Measurements from ENCODE around the gene FGFRL1. TPM values are rescaled to one million over a fixed set of nuclear protein-coding genes. Genes with fewer than 3 reads are reported as not detected.

FGFRL1 gene
- total RNA-seq, 1 experiment from 2014 or later: 26.1 TPM

DNA sequence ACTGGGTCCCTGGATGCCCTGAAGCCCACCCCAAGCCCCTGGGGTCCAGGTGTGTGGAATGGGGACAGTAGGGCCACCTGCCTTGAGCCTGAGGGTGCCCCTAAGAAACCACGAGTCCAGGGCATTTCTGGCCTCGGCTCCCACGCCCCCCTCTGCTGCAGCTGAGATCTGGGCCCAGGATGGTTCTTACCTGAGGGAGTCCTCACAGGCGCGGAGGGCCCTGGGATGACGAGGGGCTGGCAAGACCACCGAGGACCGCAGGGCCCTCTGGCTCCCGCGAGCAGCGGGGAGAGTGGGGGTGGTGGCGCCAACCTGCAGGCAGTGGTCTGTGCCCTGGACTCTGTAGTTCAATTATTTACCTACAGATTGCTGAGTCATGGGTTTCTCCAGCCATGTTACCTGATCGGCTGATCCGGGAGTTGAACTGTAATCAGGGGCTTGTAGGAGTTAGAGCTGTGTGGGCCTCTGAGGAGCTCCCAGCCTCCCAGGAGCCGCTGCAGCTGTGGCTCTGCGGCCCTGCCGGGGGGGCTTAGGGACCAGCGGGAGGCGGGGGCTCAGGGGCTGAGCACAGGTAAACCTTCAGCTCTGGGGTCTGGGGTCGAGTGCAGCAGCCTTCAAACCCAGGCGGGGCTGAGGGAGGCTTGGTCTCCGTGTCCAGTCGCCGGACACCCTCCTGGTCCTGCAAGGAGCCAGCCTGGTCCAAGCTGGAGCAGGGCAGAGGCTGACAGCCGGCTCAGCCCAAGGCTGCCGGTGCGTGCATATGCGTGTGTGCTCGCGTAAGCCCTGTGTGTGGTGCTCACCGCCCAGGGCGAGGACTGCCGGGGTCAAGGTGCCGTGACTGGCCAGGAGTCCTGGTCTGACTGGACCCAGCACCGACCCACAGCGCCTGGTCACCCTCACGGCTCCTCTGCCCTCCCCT lies 18.1 kb upstream of the FGFRL1 start, which contains the start of gene SLC26A1:
SLC26A1 (minus strand) TSS at position 294 of the 919 bp plus-strand sequence. CDS start 1,701 bp downstream, outside the sequence.
- H2AFZ ChIP-seq (ENCODE audit: low read length): no peak within 1 kb of the TSS
- H3K4ac ChIP-seq (ENCODE audit: low read depth, low read length): no peak within 1 kb of the TSS
- no peak within 1 kb of the TSS for H3K4me2 ChIP-seq (ENCODE audit: insufficient read depth, insufficient read length, low read length)
- no peaks in the 10 kb centered on the region for H4K20me1 ChIP-seq (ENCODE audit: control insufficient read depth, insufficient read depth, insufficient read length)
- no peak within 1 kb of the TSS for H3K4me3 Mint-ChIP-seq
- H4K91ac ChIP-seq (ENCODE audit: insufficient read length, low read depth, low read length): no peak within 1 kb of the TSS
- H2BK20ac ChIP-seq (ENCODE audit: low read depth, low read length, poor library complexity, severe bottlenecking): no peak within 1 kb of the TSS
- no peak within 1 kb of the TSS for H2AK5ac ChIP-seq (ENCODE audit: insufficient read length, low read length)
- no peak within 1 kb of the TSS; a peak in 1 of 7 replicates for H3K27ac Mint-ChIP-seq
- no peak within 1 kb of the TSS for H3K9ac ChIP-seq (ENCODE audit: extremely low read depth, insufficient read length, low read length)
- 0 out of 4 replicates have a peak, but pooled peaks cover 0 to 2% of the 10 kb centered on the region in 2 experiments for H3K4me1 Mint-ChIP-seq
- peak within 1 kb of the TSS; percentile 24; the same call in 1 of the 2 replicates for H3K14ac ChIP-seq (ENCODE audit: insufficient read depth, low read length)
- H3K9me3 Mint-ChIP-seq: no peaks in the 10 kb centered on the region; a peak in 1 of 5 replicates
- TF ChIP-seq, protein P1, sequence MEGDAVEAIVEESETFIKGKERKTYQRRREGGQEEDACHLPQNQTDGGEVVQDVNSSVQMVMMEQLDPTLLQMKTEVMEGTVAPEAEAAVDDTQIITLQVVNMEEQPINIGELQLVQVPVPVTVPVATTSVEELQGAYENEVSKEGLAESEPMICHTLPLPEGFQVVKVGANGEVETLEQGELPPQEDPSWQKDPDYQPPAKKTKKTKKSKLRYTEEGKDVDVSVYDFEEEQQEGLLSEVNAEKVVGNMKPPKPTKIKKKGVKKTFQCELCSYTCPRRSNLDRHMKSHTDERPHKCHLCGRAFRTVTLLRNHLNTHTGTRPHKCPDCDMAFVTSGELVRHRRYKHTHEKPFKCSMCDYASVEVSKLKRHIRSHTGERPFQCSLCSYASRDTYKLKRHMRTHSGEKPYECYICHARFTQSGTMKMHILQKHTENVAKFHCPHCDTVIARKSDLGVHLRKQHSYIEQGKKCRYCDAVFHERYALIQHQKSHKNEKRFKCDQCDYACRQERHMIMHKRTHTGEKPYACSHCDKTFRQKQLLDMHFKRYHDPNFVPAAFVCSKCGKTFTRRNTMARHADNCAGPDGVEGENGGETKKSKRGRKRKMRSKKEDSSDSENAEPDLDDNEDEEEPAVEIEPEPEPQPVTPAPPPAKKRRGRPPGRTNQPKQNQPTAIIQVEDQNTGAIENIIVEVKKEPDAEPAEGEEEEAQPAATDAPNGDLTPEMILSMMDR (conservative IDR thresholded peaks at IDR 0.05): no peak
- no peaks in the 10 kb centered on the region for H3K4me1 ChIP-seq (ENCODE audit: insufficient read depth, low read length)
- H3K23ac ChIP-seq (ENCODE audit: insufficient read length, low read depth, low read length): no peak within 1 kb of the TSS
- no peak within 1 kb of the TSS for H4K5ac ChIP-seq (ENCODE audit: insufficient read length, low read depth, low read length)
- H2BK12ac ChIP-seq (ENCODE audit: insufficient read length, low read depth, low read length): no peak within 1 kb of the TSS
- H3K27ac ChIP-seq (ENCODE audit: insufficient read length, low read depth, low read length): no peak within 1 kb of the TSS
- H2BK5ac ChIP-seq (ENCODE audit: insufficient read length, low read length): no peak within 1 kb of the TSS
- no CpG with 5 or more reads among the region's 37 CpGs for WGBS (ENCODE audit: extremely low coverage, insufficient read length, low lambda C conversion rate)
- no peaks in the 10 kb centered on the region for H3K36me3 Mint-ChIP-seq (ENCODE audit: insufficient read depth in 1 of 3, low read depth in 3 of 3)
- peaks cover 32% of the 10 kb centered on the region for H3K27me3 Mint-ChIP-seq (ENCODE audit: low read depth)
- H3K27me3 ChIP-seq (ENCODE audit: insufficient read depth, low read length): peaks cover 15% of the 10 kb centered on the region; the same call in 1 of the 2 replicates
- H3T11ph ChIP-seq (ENCODE audit: low read length): no peak within 1 kb of the TSS
- H3K56ac ChIP-seq (ENCODE audit: insufficient read length, low read depth, low read length): no peak within 1 kb of the TSS
- no peaks in the 10 kb centered on the region for H3K79me1 ChIP-seq (ENCODE audit: insufficient read depth, low read depth, low read length, poor library complexity, severe bottlenecking)
- no peaks in the 10 kb centered on the region for H3K9me3 ChIP-seq (ENCODE audit: control insufficient read depth, low read depth, low read length)
- peaks cover 3% of the 10 kb centered on the region for H3K23me2 ChIP-seq (ENCODE audit: insufficient read length, low read depth, low read length, poor library complexity, severe bottlenecking)
- no peaks in the 10 kb centered on the region for H3K79me2 ChIP-seq (ENCODE audit: insufficient read depth, low read length)
- no peak within 1 kb of the TSS for H3K18ac ChIP-seq (ENCODE audit: insufficient read length, low read depth, low read length)
- no peak within 1 kb of the TSS for H2BK120ac ChIP-seq (ENCODE audit: low read depth, low read length, poor library complexity, severe bottlenecking)
- no peak within 1 kb of the TSS for H2BK15ac ChIP-seq (ENCODE audit: low read depth, low read length)
- no peak for DNase-seq
- H4K8ac ChIP-seq (replicated peaks; ENCODE audit: insufficient read length, low read depth, low read length): no peak within 1 kb of the TSS

Measured in H9 (cell line).